Tibial nerve (tissue), 4 donors: Measurements from ENCODE around the gene RPL35A.

Experiments
- CTCF ChIP-seq, 5 experiments: fragments of 200-600 bp in 3 of 5; fragments of 450-650 bp in 2 of 5; sonication (generic) in 3 of 5; IDR thresholded peaks; one replicate each; pipeline ENCODE4 v1.5.1; 2016 to 2019; ENCODE audit warnings: antibody characterized with exemption in 5 of 5, mild to moderate bottlenecking in 3 of 5, moderate library complexity in 2 of 5
- EP300 ChIP-seq, 2 donors: sonication (generic); formaldehyde crosslinking; IDR thresholded peaks; one replicate each; pipeline ENCODE4 v1.6.1; 2017; ENCODE audit warnings: antibody characterized with exemption in 2 of 2, mild to moderate bottlenecking in 1 of 2
- POLR2A ChIP-seq, 2 donors: fragments of 450-650 bp; IDR thresholded peaks; one replicate each; pipeline ENCODE4 v1.6.1; 2017; ENCODE audit warnings: antibody characterized with exemption in 2 of 2, mild to moderate bottlenecking in 2 of 2, moderate library complexity in 2 of 2

GRCh38 chr3:197950677-197951061 is 679 bp downstream of the RPL35A start:
- no peak for TF ChIP-seq CTCF (IDR thresholded peaks at IDR 0.05)
- no peak for TF ChIP-seq POLR2A (IDR thresholded peaks at IDR 0.05)
- TF ChIP-seq EP300 (IDR thresholded peaks at IDR 0.05) = no peak
